HepG2 (cell line): ENCODE results near the gene PTPRF. TPM values are rescaled to one million over a fixed set of nuclear protein-coding genes. Genes with fewer than 3 reads are reported as not detected.

Source experiments
- ATAC-seq: fragments of 200-7000 bp; cut with Tn5 transposase; 3 replicates; pipeline ENCODE4 v1.9.1; 2020; ENCODE audit warnings: mild to moderate bottlenecking, moderate library complexity
- BruUV-seq: library from RNA; stranded (reverse); fragments of 400-500 nt; replicated peaks from 2 replicates; lab custom pipeline; 2021; lab: Mats Ljungman, UMichigan
- CTCF ChIA-PET: fragments of 300-600 bp; formaldehyde crosslinking; extraction: SDS; loops from one replicate; lab custom pipeline; 2021; ENCODE audit warnings: low total read pairs, inconsistent platforms, low intra/inter-chr PET ratio; lab: Yijun Ruan, JAX
- POLR2A ChIA-PET: fragments of 350-600 bp; sonication (Branson Sonifier 250); formaldehyde crosslinking; loops from one replicate; lab custom pipeline; 2020; ENCODE audit warnings: antibody characterized with exemption, inconsistent platforms; lab: Yijun Ruan, JAX
- DNase-seq: peaks from one replicate; pipeline ENCODE4 v3.0.0-alpha.2; 2015; ENCODE audit warnings: low spot score
- FAIRE-seq: peaks from 3 replicates; lab custom pipeline; 2011; peaks lifted over from hg19 to GRCh38; lab: Jason Lieb, UNC
- H2AFZ ChIP-seq: one replicate; pipeline ENCODE4 v1.6.1; 2011; ENCODE audit warnings: low read length, inconsistent platforms
- H3K27ac ChIP-seq: fragments of 300-600 bp; 3 replicates; pipeline ENCODE4 v1.8.0; 2011; ENCODE audit warnings: mixed run types, mild to moderate bottlenecking, mixed read lengths, low read length, inconsistent platforms; ENCODE audit not compliant: insufficient read depth; ENCODE audit errors: extremely low read length
- H3K27me3 ChIP-seq, 2 experiments: fragments of 200-600 bp in 1 of 2; 2 replicates in 1 of 2; 3 replicates in 1 of 2; pipeline versions ENCODE4 v1.6.0 to v1.8.0; 2011; ENCODE audit warnings: low read length in 2 of 2, mild to moderate bottlenecking in 2 of 2, moderate library complexity in 2 of 2, inconsistent platforms in 1 of 2; ENCODE audit not compliant: insufficient read depth in 2 of 2, control insufficient read depth in 1 of 2
- H3K36me3 ChIP-seq, 2 experiments: fragments of 200-600 bp in 1 of 2; replicated peaks in 1 of 2; 2 replicates in 1 of 2; 3 replicates in 1 of 2; pipeline versions ENCODE4 v1.5.1 to v1.8.0; 2011; ENCODE audit warnings: low read length in 2 of 2, inconsistent platforms in 1 of 2; ENCODE audit not compliant: insufficient read depth in 2 of 2, control insufficient read depth in 1 of 2
- H3K4me1 ChIP-seq: 2 replicates; pipeline ENCODE4 v1.5.1; 2012; ENCODE audit warnings: low read length, inconsistent platforms; ENCODE audit not compliant: insufficient read depth
- H3K4me2 ChIP-seq: 2 replicates; pipeline ENCODE4 v1.6.0; 2011; ENCODE audit warnings: low read depth, low read length, inconsistent platforms
- H3K4me3 ChIP-seq, 3 experiments: fragments of 200-600 bp in 1 of 3; sonication (generic), shearing (Covaris generic) in 1 of 3; replicated peaks in 1 of 3; 2 replicates each; pipeline ENCODE4 v1.5.1; 2011 to 2016; ENCODE audit warnings: low read length in 3 of 3, inconsistent platforms in 2 of 3, low read depth in 2 of 3, mild to moderate bottlenecking in 2 of 3, control low read depth in 1 of 3, mixed read lengths in 1 of 3; ENCODE audit not compliant: insufficient read depth in 1 of 3
- H3K79me2 ChIP-seq: one replicate; pipeline ENCODE4 v1.6.1; 2011; ENCODE audit warnings: low read length, inconsistent platforms; ENCODE audit not compliant: insufficient read depth
- H3K9ac ChIP-seq: 2 replicates; pipeline ENCODE4 v1.6.0; 2011; ENCODE audit warnings: mild to moderate bottlenecking, low read depth, low read length, inconsistent platforms; ENCODE audit not compliant: insufficient read depth
- H3K9me3 ChIP-seq: 2 replicates; pipeline ENCODE4 v1.5.1; 2012; ENCODE audit warnings: mild to moderate bottlenecking, low read length
- H4K20me1 ChIP-seq: 2 replicates; pipeline ENCODE4 v1.6.0; 2011; ENCODE audit warnings: inconsistent platforms, mild to moderate bottlenecking, low read length, moderate library complexity; ENCODE audit not compliant: insufficient read depth
- ATF6 ChIP-seq: sonication (generic); formaldehyde crosslinking; conservative IDR thresholded peaks from 2 replicates; pipeline ENCODE4 v1.4.0; 2020; ENCODE audit warnings: missing genetic modification reagents
- IKZF4 ChIP-seq: sonication (generic); formaldehyde crosslinking; IDR thresholded peaks from 2 replicates; pipeline ENCODE4 v1.5.1; 2020; ENCODE audit warnings: borderline replicate concordance, mild to moderate bottlenecking, low read depth, missing genetic modification reagents; ENCODE audit errors: not compliant biosample characterization
- MTA3 ChIP-seq: sonication (generic); formaldehyde crosslinking; IDR thresholded peaks from 2 replicates; pipeline ENCODE4 v1.4.0; 2020; ENCODE audit warnings: missing genetic modification reagents
- NFKB2 ChIP-seq: sonication (generic); formaldehyde crosslinking; IDR thresholded peaks from 2 replicates; pipeline ENCODE4 v1.4.0; 2020; ENCODE audit warnings: missing genetic modification reagents, borderline replicate concordance
- NR2F6 ChIP-seq, 2 experiments: IDR thresholded peaks; 2 replicates each; pipeline ENCODE4 v1.6.1; 2016; ENCODE audit warnings: antibody characterized with exemption in 1 of 2, mild to moderate bottlenecking in 1 of 2
- PCBP1 ChIP-seq: fragments of 200-400 bp; formaldehyde crosslinking; IDR thresholded peaks from 2 replicates; pipeline ENCODE4 v1.6.1; 2017; ENCODE audit warnings: mild to moderate bottlenecking, low read depth, low read length, borderline replicate concordance
- SIX4 ChIP-seq: sonication (generic); formaldehyde crosslinking; IDR thresholded peaks from 2 replicates; pipeline ENCODE4 v1.4.0; 2020; ENCODE audit warnings: missing genetic modification reagents
- SOX5 ChIP-seq: IDR thresholded peaks from 2 replicates; pipeline ENCODE4 v1.6.1; 2016; ENCODE audit warnings: borderline replicate concordance
- TBP ChIP-seq: sonication (generic); formaldehyde crosslinking; IDR thresholded peaks from 2 replicates; pipeline ENCODE4 v1.5.0; 2020; ENCODE audit warnings: missing genetic modification reagents
- TOE1 ChIP-seq: sonication (generic); formaldehyde crosslinking; IDR thresholded peaks from 2 replicates; pipeline ENCODE4 v1.4.0; 2020; ENCODE audit warnings: mild to moderate bottlenecking, missing genetic modification reagents
- ZIK1 ChIP-seq: sonication (generic); formaldehyde crosslinking; IDR thresholded peaks from 2 replicates; pipeline ENCODE4 v1.5.0; 2020; ENCODE audit warnings: mild to moderate bottlenecking, low read depth, missing genetic modification reagents, borderline replicate concordance
- ZMAT3 ChIP-seq: sonication (generic); formaldehyde crosslinking; conservative IDR thresholded peaks from 2 replicates; pipeline ENCODE4 v1.7.0; 2021; ENCODE audit warnings: missing genetic modification reagents
- ZNF468 ChIP-seq: sonication (generic); formaldehyde crosslinking; IDR thresholded peaks from 2 replicates; pipeline ENCODE4 v1.8.0; 2022; ENCODE audit warnings: mild to moderate bottlenecking, moderate library complexity, missing genetic modification reagents
- ZNF616 ChIP-seq: sonication (generic); formaldehyde crosslinking; IDR thresholded peaks from 2 replicates; pipeline ENCODE4 v1.5.0; 2020; ENCODE audit warnings: low read depth, mild to moderate bottlenecking, missing genetic modification reagents
- ZNF629 ChIP-seq: sonication (generic); formaldehyde crosslinking; conservative IDR thresholded peaks from 2 replicates; pipeline ENCODE4 v1.5.0; 2020; ENCODE audit warnings: missing genetic modification reagents
- ZNF747 ChIP-seq: sonication (generic); formaldehyde crosslinking; IDR thresholded peaks from 2 replicates; pipeline ENCODE4 v1.8.1; 2023; ENCODE audit warnings: missing genetic modification reagents, mild to moderate bottlenecking, borderline replicate concordance
- ZNF816 ChIP-seq: sonication (generic); formaldehyde crosslinking; IDR thresholded peaks from 2 replicates; pipeline ENCODE4 v1.8.0; 2022; ENCODE audit warnings: missing genetic modification reagents, mild to moderate bottlenecking, borderline replicate concordance
- ZXDC ChIP-seq: sonication (generic); formaldehyde crosslinking; IDR thresholded peaks from 2 replicates; pipeline ENCODE4 v1.5.0; 2020; ENCODE audit warnings: mild to moderate bottlenecking, missing genetic modification reagents
- WGBS: methylation state at CpG from one replicate; pipeline ENCODE4 v1.1.6; 2017; ENCODE audit warnings: low lambda C conversion rate; 5-methylcytosine and 5-hydroxymethylcytosine counted together
- in situ Hi-C: cut with HindIII; loops from 2 replicates; pipeline ENCODE4 v1.10.0; 2017; ENCODE audit warnings: low pct_unique_long_range_greater_than_20kb; ENCODE audit not compliant: extremely low pct_ligation_motif_present
- intact Hi-C: fragments of 100-400 bp; cut with micrococcal nuclease; formaldehyde crosslinking; loops from one replicate; pipeline ENCODE4 v1.10.0; 2022; ENCODE audit not compliant: unreplicated experiment
- polyA plus RNA-seq, 8 experiments: library from polyadenylated mRNA; depleted of rRNA in 3 of 8; stranded (reverse) in 7 of 8; unstranded in 1 of 8; fragments of >200 nt; fragmentation: Illumina TruSeq in 4 of 8; extraction: Trizol in 4 of 8; gene quantifications; 2 replicates each; pipeline versions ENCODE4 v1.2.1 to v1.2.3, GENCODE V29; 2011 to 2016; ENCODE audit warnings: low read depth in 4 of 8, missing spikeins in 1 of 8, mixed read lengths in 1 of 8; ENCODE audit not compliant: insufficient read depth in 1 of 8
- total RNA-seq, 5 experiments: library from RNA; depleted of rRNA; stranded (reverse); fragments of >200 nt; fragmentation: Illumina TruSeq; extraction: Trizol; gene quantifications; 2 replicates each; pipeline ENCODE4 v1.2.3, GENCODE V29; 2016; ENCODE audit warnings: low read depth in 1 of 5
- TF ChIP-seq, protein P1 (sequence below): sonication (generic); formaldehyde crosslinking; IDR thresholded peaks from 2 replicates; pipeline ENCODE4 v1.5.0; 2020; ENCODE audit warnings: mild to moderate bottlenecking, missing genetic modification reagents
- TF ChIP-seq, protein P2 (sequence below): sonication (generic); formaldehyde crosslinking; IDR thresholded peaks from 2 replicates; pipeline ENCODE4 v1.5.1; 2020; ENCODE audit warnings: missing genetic modification reagents, mild to moderate bottlenecking, borderline replicate concordance

The PTPRF gene
- total and polyA plus RNA-seq, 2 of the 13 experiments (the other 11 are each of a cell fraction or from before 2014, with no cell fraction given), result 55.9 to 167 TPM

DNA sequence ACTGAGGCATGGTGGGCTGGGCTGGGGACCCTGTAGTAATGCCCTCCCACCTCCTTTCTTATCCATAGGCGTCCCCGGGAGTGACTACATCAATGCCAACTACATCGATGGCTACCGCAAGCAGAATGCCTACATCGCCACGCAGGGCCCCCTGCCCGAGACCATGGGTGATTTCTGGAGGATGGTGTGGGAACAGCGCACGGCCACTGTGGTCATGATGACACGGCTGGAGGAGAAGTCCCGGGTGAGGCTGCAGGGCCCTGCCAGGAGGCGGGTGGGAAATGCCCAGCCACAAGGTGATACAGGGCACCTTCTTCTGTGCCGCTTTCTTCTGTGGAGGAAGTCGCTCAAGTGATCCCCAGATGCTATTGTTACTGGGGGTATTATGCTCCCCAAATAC is 87.0 kb downstream of the PTPRF start:
- Histone ChIP-seq H3K4me2 (no peak overlapping the region), H3K27me3 (no peaks in the 10 kb centered on the region), H3K79me2 (no peaks in the 10 kb centered on the region), H3K9ac (no peak overlapping the region), H4K20me1 (no peaks in the 10 kb centered on the region), H2AFZ (no peak overlapping the region), H3K9me3 (no peaks in the 10 kb centered on the region), H3K36me3 (peaks cover 56 to 83% of the 10 kb centered on the region in 2 experiments), H3K4me3 (no peak overlapping the region), H3K27ac (no peak overlapping the region), H3K4me1 (no peaks in the 10 kb centered on the region)
- DNase-seq (no peak), FAIRE-seq (no peak), ATAC-seq (no peak)
- in situ Hi-C loops, result no loop called here
- WGBS, result 98% methylated on average over 8 of the region's 14 CpGs
- intact Hi-C loops, result no loop called here
- no TSS peak for BruUV-seq
- TF ChIP-seq, protein P1, sequence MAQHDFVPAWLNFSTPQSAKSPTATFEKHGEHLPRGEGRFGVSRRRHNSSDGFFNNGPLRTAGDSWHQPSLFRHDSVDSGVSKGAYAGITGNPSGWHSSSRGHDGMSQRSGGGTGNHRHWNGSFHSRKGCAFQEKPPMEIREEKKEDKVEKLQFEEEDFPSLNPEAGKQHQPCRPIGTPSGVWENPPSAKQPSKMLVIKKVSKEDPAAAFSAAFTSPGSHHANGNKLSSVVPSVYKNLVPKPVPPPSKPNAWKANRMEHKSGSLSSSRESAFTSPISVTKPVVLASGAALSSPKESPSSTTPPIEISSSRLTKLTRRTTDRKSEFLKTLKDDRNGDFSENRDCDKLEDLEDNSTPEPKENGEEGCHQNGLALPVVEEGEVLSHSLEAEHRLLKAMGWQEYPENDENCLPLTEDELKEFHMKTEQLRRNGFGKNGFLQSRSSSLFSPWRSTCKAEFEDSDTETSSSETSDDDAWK, result no peak
- TF ChIP-seq ZNF747 (CRISPR knock-in tag) (no peak), NR2F6 (IDR thresholded peaks at IDR 0.05) (no peak), NR2F6 (CRISPR knock-in tag; IDR thresholded peaks at IDR 0.05) (no peak), IKZF4 (CRISPR knock-in tag) (no peak), SOX5 (CRISPR knock-in tag) (no peak), ZNF816 (CRISPR knock-in tag) (no peak), SIX4 (CRISPR knock-in tag) (no peak), ZNF629 (CRISPR knock-in tag) (no peak), ZXDC (CRISPR knock-in tag) (no peak), ATF6 (CRISPR knock-in tag) (no peak), PCBP1 (no peak), MTA3 (no peak), ZMAT3 (CRISPR knock-in tag) (no peak), ZIK1 (no peak), ZNF616 (no peak), TBP (CRISPR knock-in tag) (no peak), ZNF468 (CRISPR knock-in tag) (no peak), TOE1 (CRISPR knock-in tag) (no peak), NFKB2 (no peak)
- TF ChIP-seq, protein P2, sequence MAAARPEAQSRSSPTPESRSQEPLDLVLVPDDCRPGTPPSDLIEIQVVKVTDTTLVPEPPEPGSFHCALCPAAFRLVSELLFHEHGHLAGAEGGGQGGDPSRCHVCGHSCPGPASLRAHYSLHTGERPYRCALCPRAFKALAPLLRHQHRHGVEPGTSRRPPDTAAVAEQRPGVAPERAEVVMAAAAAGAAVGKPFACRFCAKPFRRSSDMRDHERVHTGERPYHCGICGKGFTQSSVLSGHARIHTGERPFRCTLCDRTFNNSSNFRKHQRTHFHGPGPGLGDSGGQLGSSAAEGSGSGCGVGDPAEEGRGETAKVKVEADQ, result no peak
- CTCF ChIA-PET, result no interaction called here
- POLR2A ChIA-PET, result no interaction called here
